Measurements from ENCODE around the gene EMX1. TPM values are rescaled to one million over a fixed set of nuclear protein-coding genes. Genes with fewer than 3 reads are reported as not detected.

EMX1 gene
- 0.54 TPM for total RNA-seq (ENCODE audit: unreplicated experiment)
- long read RNA-seq: 0 reads

DNA sequence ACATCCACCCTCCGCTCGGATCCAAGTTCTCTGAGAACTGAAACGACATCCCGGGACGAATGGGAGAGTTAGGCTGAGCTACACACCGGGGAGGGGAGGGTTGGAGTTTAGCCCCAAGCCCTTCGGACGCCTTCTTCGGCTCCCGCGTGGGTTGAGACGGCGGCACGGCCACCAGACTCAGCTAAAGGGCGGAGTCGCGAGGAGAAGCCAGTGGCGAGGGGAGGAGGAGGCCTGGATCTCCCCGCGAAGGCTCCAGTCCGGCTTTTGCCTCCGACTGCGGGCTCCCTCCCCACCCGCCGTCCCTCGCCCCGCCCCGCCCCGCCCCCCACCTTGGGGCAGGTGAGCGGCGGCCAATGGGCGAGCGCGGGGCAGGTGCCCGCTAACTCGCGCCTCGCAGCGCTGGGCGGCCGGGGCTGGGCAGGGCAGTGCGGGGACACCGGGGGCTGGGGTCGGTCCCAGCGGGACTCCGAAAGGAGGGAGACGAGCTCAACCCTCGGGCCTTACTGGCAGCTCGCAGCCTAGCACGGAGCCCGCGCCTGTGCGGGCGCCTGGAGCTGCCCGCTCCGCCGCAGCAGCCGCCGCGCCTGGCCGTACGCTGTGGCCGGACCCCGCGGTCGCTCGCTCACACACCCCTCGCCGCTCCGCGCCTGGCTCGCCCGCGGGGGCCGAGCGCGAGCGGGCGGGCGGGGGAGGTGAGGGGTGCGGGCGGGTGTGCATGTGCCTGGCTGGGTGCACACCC is at the start of gene EMX1:
EMX1 (plus strand) TSS at position 382 of the 739 bp plus-strand sequence; CDS start at position 716, 334 bp downstream.
- TF ChIP-seq, protein P1, sequence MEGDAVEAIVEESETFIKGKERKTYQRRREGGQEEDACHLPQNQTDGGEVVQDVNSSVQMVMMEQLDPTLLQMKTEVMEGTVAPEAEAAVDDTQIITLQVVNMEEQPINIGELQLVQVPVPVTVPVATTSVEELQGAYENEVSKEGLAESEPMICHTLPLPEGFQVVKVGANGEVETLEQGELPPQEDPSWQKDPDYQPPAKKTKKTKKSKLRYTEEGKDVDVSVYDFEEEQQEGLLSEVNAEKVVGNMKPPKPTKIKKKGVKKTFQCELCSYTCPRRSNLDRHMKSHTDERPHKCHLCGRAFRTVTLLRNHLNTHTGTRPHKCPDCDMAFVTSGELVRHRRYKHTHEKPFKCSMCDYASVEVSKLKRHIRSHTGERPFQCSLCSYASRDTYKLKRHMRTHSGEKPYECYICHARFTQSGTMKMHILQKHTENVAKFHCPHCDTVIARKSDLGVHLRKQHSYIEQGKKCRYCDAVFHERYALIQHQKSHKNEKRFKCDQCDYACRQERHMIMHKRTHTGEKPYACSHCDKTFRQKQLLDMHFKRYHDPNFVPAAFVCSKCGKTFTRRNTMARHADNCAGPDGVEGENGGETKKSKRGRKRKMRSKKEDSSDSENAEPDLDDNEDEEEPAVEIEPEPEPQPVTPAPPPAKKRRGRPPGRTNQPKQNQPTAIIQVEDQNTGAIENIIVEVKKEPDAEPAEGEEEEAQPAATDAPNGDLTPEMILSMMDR (IDR thresholded peaks at IDR 0.05; ENCODE audit: partially characterized antibody, unreplicated experiment): no peak
- no peak within 1 kb of the TSS for H3K27ac Mint-ChIP-seq (ENCODE audit: unreplicated experiment)
- no peaks in the 10 kb centered on the region for H3K36me3 Mint-ChIP-seq (ENCODE audit: unreplicated experiment)
- H3K4me1 Mint-ChIP-seq (ENCODE audit: low read depth, unreplicated experiment): peaks cover 8% of the 10 kb centered on the region
- H3K9me3 Mint-ChIP-seq (ENCODE audit: unreplicated experiment): peaks cover 10% of the 10 kb centered on the region
- peak within 1 kb of the TSS; percentile 82 for H3K4me3 Mint-ChIP-seq (ENCODE audit: unreplicated experiment)
- DNase-seq: peak; percentile 69
- H3K27me3 Mint-ChIP-seq (ENCODE audit: unreplicated experiment): peaks cover 43% of the 10 kb centered on the region

DNA sequence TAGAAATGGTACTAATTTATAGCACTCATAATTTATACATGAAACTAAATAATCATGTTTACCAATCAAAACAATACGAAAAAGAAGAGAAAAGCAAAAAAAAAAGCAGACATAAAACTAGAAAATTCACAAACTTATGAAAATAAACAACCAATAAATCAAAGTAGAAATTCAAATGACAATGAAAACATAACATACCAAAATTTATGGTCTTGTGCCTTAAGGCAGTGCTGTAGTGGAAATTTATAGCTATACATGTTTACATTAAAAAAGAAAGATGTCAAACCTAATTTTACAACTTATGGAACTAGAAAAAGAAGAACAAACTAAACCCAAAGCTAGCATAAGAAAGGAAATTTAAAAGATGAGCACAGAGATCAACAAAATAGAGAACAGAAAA is 46.3 kb upstream of the EMX1 start:
- Mint-ChIP-seq H3K27me3 (ENCODE audit: unreplicated experiment) (no peaks in the 10 kb centered on the region), H3K36me3 (ENCODE audit: unreplicated experiment) (peaks cover 5% of the 10 kb centered on the region), H3K27ac (ENCODE audit: unreplicated experiment) (no peak overlapping the region), H3K4me3 (ENCODE audit: unreplicated experiment) (no peak overlapping the region), H3K4me1 (ENCODE audit: low read depth, unreplicated experiment) (no peaks in the 10 kb centered on the region), H3K9me3 (ENCODE audit: unreplicated experiment) (no peaks in the 10 kb centered on the region)
- no peak for DNase-seq
- TF ChIP-seq, protein P1 (IDR thresholded peaks at IDR 0.05; ENCODE audit: partially characterized antibody, unreplicated experiment): no peak

DNA sequence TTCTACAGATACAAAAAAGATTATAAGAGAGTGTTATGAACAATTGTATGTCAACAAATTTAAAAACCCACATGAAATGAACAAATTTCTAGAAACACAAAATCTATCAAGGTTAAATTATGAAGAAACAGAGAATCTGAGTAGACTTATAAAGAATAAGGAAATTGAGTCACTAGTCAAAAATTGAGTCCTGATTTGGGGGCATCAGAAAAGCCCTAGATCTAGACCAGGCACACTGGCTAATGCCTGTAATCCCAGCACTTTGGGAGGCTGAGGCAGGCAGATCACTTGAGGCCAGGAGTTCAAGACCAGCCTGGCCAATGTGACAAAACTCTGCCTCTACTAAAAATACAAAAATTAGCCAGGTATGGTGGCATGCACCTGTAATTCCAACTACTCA is 45.4 kb upstream of the EMX1 start:
- Mint-ChIP-seq H3K9me3 (ENCODE audit: unreplicated experiment) (no peaks in the 10 kb centered on the region), H3K4me1 (ENCODE audit: low read depth, unreplicated experiment) (no peaks in the 10 kb centered on the region)
- DNase-seq: no peak

DNA sequence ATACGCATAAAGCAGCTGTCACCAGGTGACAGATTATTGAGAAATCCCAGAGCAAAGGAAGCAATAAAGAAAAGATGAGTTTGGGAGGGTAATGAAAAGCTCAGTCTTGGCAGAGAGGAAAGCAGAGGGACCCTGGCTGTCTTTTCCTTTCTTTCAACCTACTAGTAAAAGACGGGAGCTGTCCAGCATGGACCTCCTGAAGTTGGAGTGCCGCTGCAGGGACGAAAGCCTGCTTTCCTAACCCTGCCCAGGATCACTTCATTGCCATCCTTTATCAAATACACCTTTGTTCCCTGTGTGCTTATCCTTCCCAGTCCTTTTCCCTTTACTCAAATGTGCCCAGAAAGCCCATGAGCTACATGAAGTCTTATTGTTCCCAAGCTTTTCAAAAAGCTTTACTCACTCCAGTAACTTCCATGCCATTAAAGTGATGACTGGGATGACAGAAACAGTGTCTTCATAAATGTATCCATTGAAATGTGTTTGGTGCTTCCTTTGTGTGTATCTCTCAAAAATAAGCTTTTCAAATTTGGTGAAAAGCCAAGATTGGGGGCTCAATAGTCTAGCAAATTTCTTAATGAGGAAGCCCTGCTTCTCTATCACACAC is 33.9 kb upstream of the EMX1 start:
- Mint-ChIP-seq H3K4me3 (ENCODE audit: unreplicated experiment) (no peak overlapping the region), H3K27me3 (ENCODE audit: unreplicated experiment) (peaks cover 12% of the 10 kb centered on the region), H3K36me3 (ENCODE audit: unreplicated experiment) (no peaks in the 10 kb centered on the region), H3K9me3 (ENCODE audit: unreplicated experiment) (peaks cover 5% of the 10 kb centered on the region), H3K27ac (ENCODE audit: unreplicated experiment) (no peak overlapping the region), H3K4me1 (ENCODE audit: low read depth, unreplicated experiment) (no peaks in the 10 kb centered on the region)
- TF ChIP-seq, protein P1 (IDR thresholded peaks at IDR 0.05; ENCODE audit: partially characterized antibody, unreplicated experiment): no peak
- no peak for DNase-seq

More for the DNA sequence above, 45.4 kb upstream of the EMX1 start:
- Mint-ChIP-seq H3K36me3 (ENCODE audit: unreplicated experiment) (peaks cover 5% of the 10 kb centered on the region), H3K4me3 (ENCODE audit: unreplicated experiment) (no peak overlapping the region), H3K27ac (ENCODE audit: unreplicated experiment) (no peak overlapping the region), H3K27me3 (ENCODE audit: unreplicated experiment) (no peaks in the 10 kb centered on the region)
- TF ChIP-seq, protein P1 (IDR thresholded peaks at IDR 0.05; ENCODE audit: partially characterized antibody, unreplicated experiment): no peak

- peaks cover 18% of the 10 kb centered on the region for H3K27me3 Mint-ChIP-seq (ENCODE audit: unreplicated experiment)
- peaks cover 8% of the 10 kb centered on the region for H3K9me3 Mint-ChIP-seq (ENCODE audit: unreplicated experiment)
Measured at GRCh38 chr2:72886505-72887031, 30.8 kb upstream of the EMX1 start.

More at GRCh38 chr2:72886505-72887031, 30.8 kb upstream of the EMX1 start:
- no peaks in the 10 kb centered on the region for H3K4me1 Mint-ChIP-seq (ENCODE audit: low read depth, unreplicated experiment)
- no peak overlapping the region for H3K27ac Mint-ChIP-seq (ENCODE audit: unreplicated experiment)
- no peaks in the 10 kb centered on the region for H3K36me3 Mint-ChIP-seq (ENCODE audit: unreplicated experiment)
- peak overlapping the region; percentile 89 for H3K4me3 Mint-ChIP-seq (ENCODE audit: unreplicated experiment)
- TF ChIP-seq, protein P1 (IDR thresholded peaks at IDR 0.05; ENCODE audit: partially characterized antibody, unreplicated experiment): no peak
- DNase-seq: no peak
